A673 (cell line): Measurements from ENCODE around the gene LTB4R. TPM values are rescaled to one million over a fixed set of nuclear protein-coding genes. Genes with fewer than 3 reads are reported as not detected.

Experiments used
- BruUV-seq: library from RNA; stranded (reverse); fragments of 400-500 nt; replicated peaks from 2 replicates; lab custom pipeline; 2021; lab: Mats Ljungman, UMichigan
- CTCF ChIA-PET: fragments of 300-600 bp; sonication (Branson Sonifier 250); formaldehyde crosslinking; loops from one replicate; lab custom pipeline; 2022; ENCODE audit warnings: antibody characterized with exemption; lab: Charles Lee
- POLR2A ChIA-PET: fragments of 300-600 bp; sonication (Branson Sonifier 250); formaldehyde crosslinking; loops from one replicate; lab custom pipeline; 2022; ENCODE audit warnings: antibody characterized with exemption; ENCODE audit not compliant: low non-redundant PET; lab: Charles Lee
- DNase-seq: peaks from one replicate; pipeline ENCODE4 v3.0.0-alpha.2; 2015; ENCODE audit warnings: low spot score
- H3K27ac ChIP-seq: fragments of 200-600 bp; sonication (generic); 2 replicates; pipeline ENCODE4 v1.5.1; 2016; ENCODE audit warnings: mixed run types, low read depth, mild to moderate bottlenecking, mixed read lengths, antibody characterized with exemption, low read length; ENCODE audit not compliant: poor library complexity, severe bottlenecking
- H3K27me3 ChIP-seq: fragments of 200-600 bp; sonication (generic); replicated peaks from 2 replicates; pipeline ENCODE4 v1.6.1; 2017; ENCODE audit warnings: mixed run types, low read depth, mild to moderate bottlenecking, mixed read lengths, antibody characterized with exemption, low read length; ENCODE audit not compliant: insufficient read depth, poor library complexity
- H3K36me3 ChIP-seq: fragments of 200-600 bp; sonication (generic); 2 replicates; pipeline ENCODE4 v1.6.1; 2016; ENCODE audit warnings: mixed run types, mild to moderate bottlenecking, mixed read lengths, antibody characterized with exemption, low read length; ENCODE audit not compliant: insufficient read depth, poor library complexity, severe bottlenecking
- H3K4me1 ChIP-seq: fragments of 200-600 bp; sonication (generic); 2 replicates; pipeline ENCODE4 v1.6.1; 2017; ENCODE audit warnings: mixed run types, mild to moderate bottlenecking, mixed read lengths, antibody characterized with exemption, low read length; ENCODE audit not compliant: insufficient read depth, poor library complexity, severe bottlenecking
- H3K4me3 ChIP-seq: fragments of 200-600 bp; sonication (generic); 2 replicates; pipeline ENCODE4 v1.5.1; 2016; ENCODE audit warnings: low read depth, mixed run types, mild to moderate bottlenecking, mixed read lengths, low read length; ENCODE audit not compliant: poor library complexity, severe bottlenecking
- H3K9me3 ChIP-seq: fragments of 200-600 bp; sonication (generic); 2 replicates; pipeline ENCODE4 v1.6.1; 2016; ENCODE audit warnings: mixed run types, low read depth, mild to moderate bottlenecking, mixed read lengths, antibody characterized with exemption, low read length; ENCODE audit not compliant: poor library complexity, severe bottlenecking
- EZH2 ChIP-seq: fragments of 200-600 bp; sonication (generic); IDR thresholded peaks from 2 replicates; pipeline ENCODE4 v1.6.1; 2017; ENCODE audit warnings: borderline replicate concordance, low read depth, mild to moderate bottlenecking, mixed read lengths, antibody characterized with exemption, low read length; ENCODE audit not compliant: poor library complexity, severe bottlenecking
- intact Hi-C: fragments of 100-400 bp; cut with micrococcal nuclease; formaldehyde crosslinking; loops from one replicate; pipeline ENCODE4 v1.10.0; 2022; ENCODE audit not compliant: unreplicated experiment
- total RNA-seq: library from RNA; stranded (reverse); gene quantifications from 2 replicates; pipeline ENCODE4 v1.2.3, GENCODE V29; 2021
- TF ChIP-seq, protein P1 (sequence below): fragments of 300-800, 200-600 bp; sonication (generic); conservative IDR thresholded peaks from 2 replicates; pipeline ENCODE4 v1.5.1; 2017; ENCODE audit warnings: low read depth, mild to moderate bottlenecking, antibody characterized with exemption, low read length, moderate library complexity, mixed read lengths

LTB4R gene
- total RNA-seq, 1 experiment from 2014 or later = 6.6 TPM

DNA sequence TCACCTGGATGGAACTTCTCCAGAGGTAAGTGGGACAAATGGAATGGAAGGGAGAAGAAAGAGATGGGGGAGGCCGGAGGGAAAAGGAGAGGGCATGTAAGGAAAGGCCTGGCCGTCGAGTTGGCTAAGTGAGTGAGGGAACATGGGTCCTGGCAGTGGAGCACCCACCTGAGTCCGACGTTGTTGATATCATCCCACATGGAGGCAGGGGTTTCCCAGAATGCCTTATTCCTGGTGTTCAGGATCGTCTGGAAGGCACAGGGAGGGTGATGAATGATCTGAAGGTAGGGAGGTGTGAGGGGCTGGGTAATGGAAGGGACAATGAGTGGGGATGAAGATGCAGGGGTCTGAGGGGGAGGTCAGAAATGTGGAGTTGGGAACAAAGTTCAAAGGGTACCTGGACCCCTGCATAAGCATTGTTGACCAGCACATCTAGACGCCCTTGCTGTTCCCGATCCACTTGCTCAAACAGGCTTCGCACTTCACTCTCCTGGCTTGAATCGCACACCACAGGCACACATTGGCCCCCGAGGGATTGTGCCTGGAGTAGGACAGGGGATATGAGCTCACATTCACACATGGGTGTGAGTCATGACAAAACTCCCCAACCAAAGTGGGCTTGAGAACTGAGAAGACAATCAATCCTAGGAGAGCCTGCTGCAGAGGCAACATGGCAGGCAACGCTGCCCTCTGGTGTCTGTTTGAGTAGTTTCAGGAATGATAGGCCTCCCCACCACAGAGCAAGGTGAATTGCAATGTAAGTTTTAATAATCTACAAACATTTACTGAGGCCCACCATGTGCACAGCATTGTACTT is 14.8 kb upstream of the LTB4R start:
- no TSS peak for BruUV-seq
- Histone ChIP-seq H3K4me3 (no peak overlapping the region), H3K36me3 (peaks cover under 1% of the 10 kb centered on the region), H3K9me3 (no peaks in the 10 kb centered on the region), H3K4me1 (no peaks in the 10 kb centered on the region), H3K27ac (no peak overlapping the region), H3K27me3 (no peaks in the 10 kb centered on the region)
- intact Hi-C loops = loop anchor here (1.0 to 5.0 kb wide), 3 partner anchors 53 to 282 kb away; no protein-coding TSS in a partner anchor
- DNase-seq = peak; percentile 87
- POLR2A ChIA-PET = no interaction called here
- CTCF ChIA-PET = interaction anchor here (0.5 to 2.2 kb wide), 10 partner anchors 11 to 238 kb away, joined by 3 to 36 read pairs (median 4); partner anchors contain the start of genes CIDEB, RABGGTA and TINF2
- no peak for TF ChIP-seq EZH2
- TF ChIP-seq, protein P1, sequence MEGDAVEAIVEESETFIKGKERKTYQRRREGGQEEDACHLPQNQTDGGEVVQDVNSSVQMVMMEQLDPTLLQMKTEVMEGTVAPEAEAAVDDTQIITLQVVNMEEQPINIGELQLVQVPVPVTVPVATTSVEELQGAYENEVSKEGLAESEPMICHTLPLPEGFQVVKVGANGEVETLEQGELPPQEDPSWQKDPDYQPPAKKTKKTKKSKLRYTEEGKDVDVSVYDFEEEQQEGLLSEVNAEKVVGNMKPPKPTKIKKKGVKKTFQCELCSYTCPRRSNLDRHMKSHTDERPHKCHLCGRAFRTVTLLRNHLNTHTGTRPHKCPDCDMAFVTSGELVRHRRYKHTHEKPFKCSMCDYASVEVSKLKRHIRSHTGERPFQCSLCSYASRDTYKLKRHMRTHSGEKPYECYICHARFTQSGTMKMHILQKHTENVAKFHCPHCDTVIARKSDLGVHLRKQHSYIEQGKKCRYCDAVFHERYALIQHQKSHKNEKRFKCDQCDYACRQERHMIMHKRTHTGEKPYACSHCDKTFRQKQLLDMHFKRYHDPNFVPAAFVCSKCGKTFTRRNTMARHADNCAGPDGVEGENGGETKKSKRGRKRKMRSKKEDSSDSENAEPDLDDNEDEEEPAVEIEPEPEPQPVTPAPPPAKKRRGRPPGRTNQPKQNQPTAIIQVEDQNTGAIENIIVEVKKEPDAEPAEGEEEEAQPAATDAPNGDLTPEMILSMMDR = peak; percentile 76

DNA sequence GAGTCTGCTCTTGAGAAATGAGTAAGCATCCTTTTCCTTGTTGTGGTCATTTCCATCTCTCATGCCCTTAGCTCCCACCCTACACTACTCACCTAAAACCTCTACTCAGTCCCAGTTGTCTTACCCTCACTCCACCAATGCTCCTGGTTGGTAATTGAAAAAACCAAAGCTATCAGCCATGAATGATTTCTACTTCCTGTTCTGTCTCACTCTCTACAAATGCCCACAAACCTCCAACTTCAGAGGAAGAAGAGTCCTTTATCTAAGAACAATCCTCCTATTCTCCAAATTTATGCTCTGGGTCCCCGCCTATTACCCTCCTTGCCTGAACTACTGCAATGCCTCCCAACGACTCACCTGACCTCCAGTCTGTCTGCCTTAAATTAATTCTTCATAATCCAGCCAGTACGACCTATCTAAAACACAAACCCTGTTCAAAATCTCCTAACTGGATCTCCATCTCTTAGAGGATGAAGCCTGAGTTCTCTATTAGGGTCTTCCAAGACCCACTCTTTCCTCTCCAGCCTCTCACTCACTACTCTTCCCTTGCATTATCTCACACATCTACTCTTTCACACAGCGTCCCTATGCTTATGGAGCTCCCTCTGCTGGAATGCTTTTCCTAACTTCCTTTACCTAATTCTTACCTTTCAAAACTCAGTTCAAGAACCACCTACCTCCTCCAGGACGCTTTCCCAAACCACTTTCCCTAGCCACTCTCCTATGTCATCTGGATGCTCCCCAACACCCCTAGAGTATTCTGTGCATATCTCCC is 13.9 kb upstream of the LTB4R start:
- intact Hi-C loops = loop anchor here (1.0 to 5.0 kb wide), 3 partner anchors 54 to 283 kb away; no protein-coding TSS in a partner anchor
- Histone ChIP-seq H3K36me3 (peaks cover 9% of the 10 kb centered on the region), H3K9me3 (no peaks in the 10 kb centered on the region), H3K4me3 (no peak overlapping the region), H3K27me3 (no peaks in the 10 kb centered on the region), H3K4me1 (no peaks in the 10 kb centered on the region), H3K27ac (no peak overlapping the region)
- CTCF ChIA-PET = interaction anchor here (0.8 to 2.2 kb wide), 9 partner anchors 10 to 239 kb away, joined by 3 to 36 read pairs (median 6); partner anchors contain the start of genes CIDEB, MDP1, RABGGTA and TINF2
- peak; percentile 45 for DNase-seq
- TF ChIP-seq EZH2 = no peak
- TF ChIP-seq, protein P1 = peak; percentile 64
- POLR2A ChIA-PET = no interaction called here
- BruUV-seq = no TSS peak

- Histone ChIP-seq H3K27me3 (no peaks in the 10 kb centered on the region), H3K36me3 (peaks cover 23% of the 10 kb centered on the region), H3K9me3 (no peaks in the 10 kb centered on the region), H3K27ac (peak overlapping the region; percentile 82), H3K4me1 (no peaks in the 10 kb centered on the region), H3K4me3 (peak overlapping the region; percentile 92)
- TF ChIP-seq, protein P1 = no peak
- no peak for TF ChIP-seq EZH2
- ChIA-PET POLR2A (no interaction called here), CTCF (interaction anchor here (1.2 to 1.7 kb wide), 2 partner anchors 10 to 56 kb away, joined by 7 to 9 read pairs; partner anchors contain the start of gene TINF2)
- BruUV-seq = no TSS peak
- DNase-seq = peak; percentile 20
- intact Hi-C loops = loop anchor here (5.0 kb wide), 1 partner anchor 242 kb away; no protein-coding TSS in a partner anchor
Observed at GRCh38 chr14:24298892-24299254, 12.4 kb upstream of the LTB4R start.
